KOPT-K1 (cell line): Measurements from ENCODE around the gene CIB2.

Source experiments
- H3K27ac ChIP-seq: fragments of 200-600 bp; sonication (generic); 2 replicates; pipeline ENCODE4 v1.5.1; 2016; ENCODE audit warnings: antibody characterized with exemption, mild to moderate bottlenecking, low read depth, low read length; ENCODE audit not compliant: poor library complexity, severe bottlenecking
- H3K36me3 ChIP-seq: fragments of 200-600 bp; sonication (generic); 2 replicates; pipeline ENCODE4 v1.5.1; 2017; ENCODE audit warnings: antibody characterized with exemption, mild to moderate bottlenecking, low read length, moderate library complexity; ENCODE audit not compliant: insufficient read depth
- H3K9me3 ChIP-seq: fragments of 200-600 bp; sonication (generic); 2 replicates; pipeline ENCODE4 v1.5.1; 2017; ENCODE audit warnings: antibody characterized with exemption, low read length, mild to moderate bottlenecking; ENCODE audit not compliant: insufficient read depth, poor library complexity, severe bottlenecking

Gene CIB2

DNA sequence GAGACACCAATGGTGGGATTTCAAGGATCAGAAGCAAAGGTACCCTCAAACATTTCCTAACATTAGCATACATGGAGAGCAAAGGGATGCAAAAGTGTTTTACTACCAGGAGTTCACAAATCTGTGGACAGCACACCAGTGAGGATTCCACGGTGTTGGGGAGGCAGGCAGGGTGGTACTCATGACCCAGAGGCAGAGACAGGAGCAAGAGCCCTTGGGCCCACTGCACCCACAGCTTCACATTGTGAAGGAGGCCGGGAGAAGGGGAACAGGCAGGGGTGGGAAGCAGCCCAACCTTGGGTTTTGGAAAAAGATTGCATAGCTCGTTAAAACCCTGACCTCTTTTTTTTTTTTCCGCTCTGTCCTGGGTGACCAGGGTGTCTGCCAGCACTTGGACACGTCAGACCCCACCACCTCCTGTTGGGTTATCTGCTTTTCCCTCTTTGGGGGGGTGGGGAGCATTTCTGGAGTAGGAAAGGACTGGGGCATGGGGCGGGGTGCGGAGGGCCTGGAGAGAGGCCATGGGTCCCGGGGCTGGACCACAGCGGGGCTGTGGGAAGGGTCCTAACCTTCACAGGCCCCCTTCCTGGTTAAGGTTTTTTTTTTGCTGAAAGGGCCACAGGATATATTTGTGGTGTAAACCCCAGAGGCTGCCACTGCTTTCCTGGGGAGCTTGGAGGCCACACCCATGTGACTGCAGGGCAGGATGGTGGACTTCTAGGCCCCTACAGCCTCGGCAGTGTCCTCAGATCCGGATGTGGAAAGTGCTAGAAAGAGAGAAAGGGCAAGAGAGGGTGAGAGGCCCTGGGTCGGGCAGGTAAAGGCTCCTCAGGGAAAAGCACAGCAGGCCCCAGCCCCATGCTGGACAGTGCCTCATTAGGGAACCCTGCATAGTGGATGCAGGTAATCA is 26.4 kb downstream of the CIB2 start:
- Histone ChIP-seq H3K9me3 (no peaks in the 10 kb centered on the region), H3K36me3 (no peaks in the 10 kb centered on the region), H3K27ac (peak overlapping the region; percentile 89)

DNA sequence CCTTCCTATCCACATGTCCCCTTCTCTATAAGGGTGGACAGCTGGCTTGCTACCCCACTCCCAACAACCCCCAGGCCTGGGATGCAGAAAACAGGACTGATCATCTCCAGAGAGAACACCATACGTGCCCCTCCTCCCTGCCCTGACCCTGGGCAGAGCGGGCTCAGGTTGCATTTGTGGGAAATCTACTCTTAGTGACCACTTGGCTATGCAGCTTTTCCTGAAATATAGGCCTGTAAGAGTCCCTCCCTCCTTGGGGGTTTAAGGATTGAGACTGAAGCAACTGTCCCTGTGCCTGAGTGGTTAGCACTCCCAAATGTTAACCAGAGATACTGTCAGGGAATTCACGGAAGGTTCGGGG is 27.1 kb downstream of the CIB2 start:
- H3K27ac ChIP-seq = peak overlapping the region; percentile 89
- no peaks in the 10 kb centered on the region for H3K9me3 ChIP-seq
- no peaks in the 10 kb centered on the region for H3K36me3 ChIP-seq

DNA sequence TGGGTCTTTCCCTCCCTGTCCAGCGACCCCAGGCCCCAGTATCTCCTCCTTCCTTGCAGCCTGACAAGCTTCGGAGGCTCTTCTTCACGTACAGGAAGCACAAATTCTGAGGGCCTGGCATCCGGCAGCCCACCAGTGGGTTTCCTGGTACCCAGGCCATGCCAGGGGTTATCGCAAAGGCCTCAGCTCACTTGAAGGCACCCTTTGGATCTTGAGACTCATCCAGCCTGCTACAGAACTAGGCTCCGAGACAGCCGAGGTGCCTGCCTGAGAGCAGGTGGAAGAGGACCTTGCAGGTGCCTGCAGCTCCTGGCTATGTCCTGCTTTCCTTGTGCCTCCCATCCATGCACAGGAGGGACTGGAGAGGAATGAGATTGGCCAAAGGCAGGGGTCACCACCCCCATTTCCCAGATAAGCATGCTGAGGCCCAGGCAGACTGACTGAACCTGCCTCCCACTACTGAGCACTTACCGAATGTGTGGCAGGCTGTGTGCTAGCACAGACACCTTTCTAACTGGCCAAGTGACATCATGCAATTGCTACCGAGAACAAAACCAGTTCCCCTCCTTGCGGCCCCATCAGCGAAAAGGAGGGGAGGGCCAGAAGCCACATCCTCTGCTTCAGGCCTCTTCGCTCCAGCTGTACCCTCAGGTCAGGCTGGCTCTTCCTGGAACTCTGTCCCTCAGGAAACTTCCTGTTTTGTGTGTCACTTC is 27.7 kb downstream of the CIB2 start:
- H3K36me3 ChIP-seq = no peaks in the 10 kb centered on the region
- peak overlapping the region; percentile 89 for H3K27ac ChIP-seq
- H3K9me3 ChIP-seq = no peaks in the 10 kb centered on the region

DNA sequence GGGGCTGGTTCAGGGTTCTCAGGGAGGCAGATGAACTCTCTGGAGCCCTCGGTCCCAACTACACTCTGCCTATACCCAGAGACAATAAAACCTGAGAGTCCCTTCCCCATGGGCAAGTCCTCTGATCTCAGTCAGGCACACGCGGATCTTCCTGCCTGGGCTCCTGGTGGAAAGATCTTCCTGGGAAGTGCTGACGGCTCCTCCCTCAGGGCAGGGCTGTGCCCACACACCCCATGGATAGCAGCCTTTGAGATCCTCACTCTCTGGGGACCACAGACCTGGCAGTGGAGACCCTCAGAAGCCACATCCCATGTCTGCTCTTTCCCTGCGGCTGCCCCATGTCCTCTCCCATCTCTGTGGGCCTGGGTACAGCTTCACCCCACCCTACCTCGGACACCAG is 28.5 kb downstream of the CIB2 start:
- H3K27ac ChIP-seq = peak overlapping the region; percentile 89
- H3K9me3 ChIP-seq = no peaks in the 10 kb centered on the region
- no peaks in the 10 kb centered on the region for H3K36me3 ChIP-seq

DNA sequence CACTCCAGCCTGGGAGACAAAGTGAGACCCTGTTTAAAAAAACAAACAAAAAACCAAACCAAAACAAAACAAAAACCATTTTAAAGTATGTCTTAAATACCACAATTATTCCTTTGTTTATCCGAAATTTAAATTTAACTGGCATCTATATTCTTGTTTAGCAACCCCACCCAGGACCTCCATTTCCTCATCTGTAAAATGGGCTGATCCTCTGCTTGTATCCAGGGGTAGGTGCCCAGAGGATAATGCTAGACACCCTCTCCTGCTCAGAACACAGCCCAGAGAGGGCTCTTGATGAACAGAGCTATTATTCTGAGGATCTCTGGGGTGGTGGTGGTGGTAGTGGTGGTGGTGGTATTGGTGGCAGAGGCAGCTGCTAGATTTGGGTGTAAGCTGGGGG is 29.0 kb downstream of the CIB2 start:
- H3K9me3 ChIP-seq = no peaks in the 10 kb centered on the region
- H3K36me3 ChIP-seq = no peaks in the 10 kb centered on the region
- H3K27ac ChIP-seq = peak overlapping the region; percentile 89

DNA sequence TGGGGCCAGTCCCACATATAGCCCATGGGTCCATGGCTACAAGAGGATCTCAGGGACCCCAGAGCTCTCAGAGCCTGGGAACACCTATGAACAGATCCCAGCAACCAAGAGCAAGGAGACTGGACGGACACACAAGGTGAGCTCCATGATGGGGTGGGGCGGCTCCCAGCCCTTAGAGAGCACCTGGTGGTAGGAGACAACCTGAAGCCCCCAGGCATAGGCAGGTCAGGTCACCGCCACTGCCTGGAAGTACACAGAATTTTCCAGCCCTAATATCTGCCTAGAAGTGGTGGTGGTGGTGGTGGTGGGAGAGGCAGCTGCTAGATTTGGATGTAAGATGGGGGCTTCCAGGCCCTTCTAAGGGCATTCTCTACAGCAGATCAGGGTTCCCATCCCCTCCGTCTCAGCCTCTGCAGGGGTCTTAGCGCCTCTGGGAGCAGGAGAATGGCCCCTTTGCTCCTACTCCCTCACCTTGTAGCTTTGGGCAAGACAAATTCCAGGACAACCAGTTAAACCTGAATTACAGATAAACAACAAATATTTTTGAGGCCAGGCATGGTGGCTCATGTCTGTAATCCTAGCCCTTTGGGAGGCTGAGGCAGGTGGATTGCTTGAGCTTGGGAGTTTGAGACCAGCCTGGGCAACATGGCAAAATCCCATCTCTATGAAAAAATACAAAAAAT is 29.7 kb downstream of the CIB2 start:
- H3K27ac ChIP-seq = no peak overlapping the region
- H3K36me3 ChIP-seq = no peaks in the 10 kb centered on the region

DNA sequence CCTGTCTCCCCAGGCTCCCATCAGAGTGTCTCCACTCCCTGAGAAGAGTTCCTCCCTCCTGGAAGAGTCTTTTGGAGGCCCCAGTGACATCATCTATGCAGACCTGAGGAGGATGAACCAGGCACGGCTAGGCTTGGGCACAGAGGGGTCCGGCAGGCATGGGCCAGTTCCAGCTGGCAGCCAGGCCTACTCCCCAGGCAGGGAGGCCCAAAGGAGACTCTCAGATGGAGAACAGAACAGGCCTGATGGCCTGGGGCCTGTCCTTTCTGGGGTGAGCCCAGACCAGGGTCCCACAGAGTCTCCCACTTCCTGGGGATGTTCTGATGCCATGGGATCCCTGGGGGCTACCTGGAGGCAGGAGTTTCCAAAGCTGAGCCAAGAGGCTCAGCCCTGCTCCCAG is 30.4 kb downstream of the CIB2 start:
- H3K27ac ChIP-seq = no peak overlapping the region

More for the DNA sequence above, 29.7 kb downstream of the CIB2 start:
- H3K9me3 ChIP-seq = no peaks in the 10 kb centered on the region

DNA sequence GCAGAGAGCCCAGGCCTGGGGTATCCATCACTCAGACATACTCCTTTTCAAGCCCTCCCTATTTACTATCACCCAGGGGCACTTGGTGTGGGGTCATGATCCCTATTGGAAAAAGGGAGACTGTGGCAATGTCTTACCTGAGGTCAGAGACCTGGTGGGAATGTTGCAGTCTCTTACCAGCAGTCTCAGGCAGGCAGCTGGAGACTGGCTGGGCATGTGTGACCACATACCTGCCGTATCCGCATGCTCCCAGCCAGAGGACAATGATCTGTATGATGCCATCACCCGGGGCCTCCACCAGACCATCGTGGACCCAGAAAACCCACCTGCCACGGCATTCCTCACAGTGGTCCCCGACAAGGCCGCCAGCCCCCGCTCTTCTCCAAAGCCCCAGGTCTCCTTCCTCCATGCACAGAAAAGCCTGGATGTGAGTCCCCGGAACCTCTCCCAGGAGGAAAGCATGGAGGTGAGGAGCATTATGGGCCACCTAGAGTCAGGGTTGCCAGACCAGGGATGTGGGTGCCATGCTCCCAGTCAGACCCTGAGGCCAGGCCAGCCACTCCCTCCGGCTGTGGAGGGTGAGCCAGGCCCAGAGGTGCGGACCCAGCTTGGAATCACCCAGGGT is 33.0 kb downstream of the CIB2 start:
- H3K27ac ChIP-seq = no peak overlapping the region
- H3K9me3 ChIP-seq = no peaks in the 10 kb centered on the region
- no peaks in the 10 kb centered on the region for H3K36me3 ChIP-seq

More for the DNA sequence above, 30.4 kb downstream of the CIB2 start:
- Histone ChIP-seq H3K36me3 (no peaks in the 10 kb centered on the region), H3K9me3 (no peaks in the 10 kb centered on the region)

DNA sequence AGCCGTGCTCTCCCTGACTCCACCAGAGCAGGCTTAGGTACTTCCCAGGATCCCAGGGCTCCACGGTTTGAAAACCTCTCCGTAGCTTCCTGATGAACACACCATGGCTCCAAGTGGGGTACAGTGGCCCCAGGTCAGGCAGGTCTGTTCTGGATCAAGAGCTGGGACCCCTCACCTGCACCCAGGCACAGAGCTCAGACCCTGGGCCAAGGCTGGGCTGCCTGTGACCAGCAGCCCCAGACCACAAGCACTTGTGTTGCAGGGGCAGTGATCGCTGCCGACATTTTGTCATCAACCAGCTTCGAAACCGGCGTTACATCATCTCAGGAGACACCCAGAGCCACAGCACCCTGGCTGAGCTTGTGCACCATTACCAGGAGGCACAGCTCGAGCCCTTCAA is 33.6 kb downstream of the CIB2 start:
- Histone ChIP-seq H3K36me3 (no peaks in the 10 kb centered on the region), H3K27ac (no peak overlapping the region), H3K9me3 (no peaks in the 10 kb centered on the region)

DNA sequence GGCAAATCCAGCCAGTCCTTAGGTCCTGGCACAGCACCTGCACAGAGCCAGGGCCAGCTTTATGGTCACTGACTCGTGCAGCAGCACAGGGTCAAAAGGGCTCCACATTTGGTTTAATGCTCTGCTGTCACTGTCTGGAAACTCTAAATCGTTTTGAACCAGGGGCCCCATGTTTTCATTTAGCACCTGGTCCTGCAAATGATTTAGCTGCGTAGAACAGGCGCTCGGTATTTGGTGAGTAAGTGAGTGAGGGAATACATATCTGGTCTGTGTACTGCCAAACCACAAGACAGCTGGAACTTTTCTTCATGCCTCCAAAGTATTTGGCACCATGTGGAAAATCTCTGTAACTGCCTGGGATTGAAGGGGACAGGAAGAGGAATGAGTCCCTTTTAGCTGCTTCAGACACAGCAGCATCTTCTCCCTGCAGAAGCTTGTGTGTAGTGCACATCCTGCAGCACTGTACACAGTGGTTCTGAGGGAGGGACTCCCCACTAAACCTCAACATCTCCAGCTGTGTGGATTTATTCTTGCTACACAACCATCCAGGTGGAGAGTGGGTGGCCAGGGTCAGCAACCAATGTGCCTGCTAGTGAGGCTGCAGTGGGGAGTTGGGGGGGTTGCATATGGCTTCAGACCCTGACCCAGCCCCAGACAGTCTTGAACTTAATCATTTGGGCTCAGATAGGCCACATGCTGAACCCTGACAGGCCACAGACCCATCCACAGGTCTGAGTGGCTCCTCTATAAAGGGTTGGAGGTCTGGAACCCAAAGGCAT is 37.8 kb downstream of the CIB2 start:
- no peaks in the 10 kb centered on the region for H3K36me3 ChIP-seq
- no peaks in the 10 kb centered on the region for H3K9me3 ChIP-seq
- H3K27ac ChIP-seq = peak overlapping the region; percentile 68

DNA sequence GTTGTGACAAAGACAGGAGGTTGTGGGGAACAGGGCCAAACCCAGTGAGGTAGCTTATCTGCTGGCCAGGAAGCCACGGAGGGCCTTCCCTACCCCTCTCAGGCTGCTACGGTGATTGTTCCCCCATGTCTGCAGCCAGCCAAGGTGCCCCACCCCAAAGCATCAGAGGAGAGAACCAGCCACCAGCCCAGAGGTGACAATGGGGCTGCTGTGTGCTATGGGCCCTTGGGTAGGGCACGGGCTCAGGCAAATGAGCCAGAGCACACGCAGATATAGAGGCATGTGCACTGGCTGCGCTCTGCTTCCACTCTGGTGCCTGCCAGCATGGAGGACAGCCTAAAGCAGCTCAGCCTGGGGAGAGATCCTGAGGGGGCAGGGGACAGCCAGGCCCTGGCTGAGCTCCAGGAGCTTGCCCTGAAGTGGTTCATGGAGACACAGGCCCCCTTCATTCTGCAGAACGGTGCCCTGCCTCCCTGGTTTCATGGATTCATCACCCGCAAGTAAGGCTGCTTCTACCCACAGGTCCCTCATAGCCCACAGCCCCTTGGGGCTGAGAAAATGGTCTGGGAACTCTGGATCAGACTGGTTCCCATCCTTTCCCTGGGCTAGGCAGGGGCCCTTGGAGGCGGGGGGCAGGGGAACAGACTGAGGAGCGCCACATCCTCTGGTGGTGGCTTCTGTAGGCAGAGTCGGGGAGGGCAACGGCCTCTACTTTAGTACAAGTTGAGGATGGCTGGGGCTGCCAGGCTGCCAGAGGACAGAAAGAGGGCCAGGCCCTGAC is 38.8 kb downstream of the CIB2 start, which contains the start of gene SH2D7:
Gene SH2D7, plus strand, starts transcription at position 301 of the 781 bp plus-strand sequence. Its CDS starts 24 bp downstream, at position 325.
- H3K27ac ChIP-seq = peak within 1 kb of the TSS; percentile 68
- no peaks in the 10 kb centered on the region for H3K9me3 ChIP-seq

DNA sequence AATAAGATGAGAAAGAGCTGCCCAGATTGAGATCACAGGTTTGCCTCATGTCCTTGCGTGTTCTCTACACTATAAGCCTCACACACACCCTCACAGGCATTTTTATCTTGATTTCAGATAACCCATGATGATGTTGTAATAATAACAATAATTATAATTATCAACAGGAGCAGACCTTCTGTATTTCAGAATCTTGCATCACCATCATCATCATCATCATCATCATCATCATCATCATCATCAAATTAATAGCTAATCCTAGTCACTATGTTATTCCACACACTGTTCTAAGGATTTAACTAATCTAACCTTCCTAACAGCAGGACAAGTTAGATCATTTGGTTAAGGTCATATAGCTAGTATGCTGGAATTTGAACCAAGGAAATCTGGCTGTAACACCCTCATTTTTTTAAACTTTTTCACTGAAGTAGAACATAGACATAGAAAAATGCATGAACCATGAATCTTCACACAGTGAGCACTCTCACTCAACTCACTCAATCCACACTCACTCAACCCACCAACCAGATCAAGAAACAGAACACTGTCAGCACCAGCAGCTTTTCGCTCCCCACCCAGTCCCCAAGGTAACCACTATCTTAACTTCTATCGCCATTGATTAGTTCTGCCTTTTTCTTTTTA is 40.7 kb downstream of the CIB2 start:
- Histone ChIP-seq H3K36me3 (no peaks in the 10 kb centered on the region), H3K9me3 (no peaks in the 10 kb centered on the region), H3K27ac (no peak overlapping the region)

More for the DNA sequence above, 38.8 kb downstream of the CIB2 start, which contains the start of gene SH2D7:
- H3K36me3 ChIP-seq = no peaks in the 10 kb centered on the region

DNA sequence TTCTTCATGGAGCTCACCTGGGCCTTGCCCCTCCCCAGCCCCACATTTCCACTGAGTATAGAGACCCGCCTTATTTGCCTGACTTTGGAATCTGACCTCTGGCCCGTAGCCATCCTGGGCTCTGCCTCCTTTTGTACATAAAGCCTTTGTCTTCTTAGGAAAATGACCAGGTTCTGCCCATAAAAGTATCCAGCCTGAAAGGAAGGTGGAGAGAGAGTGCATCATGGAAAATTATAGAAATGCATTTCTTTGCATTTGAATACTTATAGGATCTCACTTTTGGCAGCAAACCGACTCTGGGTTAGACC is 42.5 kb downstream of the CIB2 start:
- no peaks in the 10 kb centered on the region for H3K36me3 ChIP-seq
- no peaks in the 10 kb centered on the region for H3K9me3 ChIP-seq
- no peak overlapping the region for H3K27ac ChIP-seq
